H54 (cell line): Measurements from ENCODE around the gene PTTG1.
"Not testable (repeated sequence)": the region's sequence is repeated elsewhere in the genome, so short reads cannot be mapped to it uniquely, and the experiment has no call there.

Experiments
- DNase-seq: peaks from one replicate; pipeline ENCODE4 v3.0.0; 2011; ENCODE audit warnings: low spot score, mixed read lengths; ENCODE audit not compliant: insufficient read length
- FAIRE-seq: peaks from 3 replicates; lab custom pipeline; 2011; peaks lifted over from hg19 to GRCh38; lab: Jason Lieb, UNC
- POLR2A ChIP-seq: IDR thresholded peaks from 2 replicates; pipeline ENCODE4 v1.6.1; 2011; ENCODE audit warnings: low read depth, mild to moderate bottlenecking, low read length

The PTTG1 gene

GRCh38 chr5:160397492-160397891, 24.2 kb upstream of the PTTG1 start:
- TF ChIP-seq POLR2A: no peak
- DNase-seq: no peak
- no peak for FAIRE-seq

- no peak for TF ChIP-seq POLR2A
- no peak for FAIRE-seq
These were observed 22.8 kb upstream of the PTTG1 start for GRCh38 chr5:160398806-160399205.

GRCh38 chr5:160399402-160400353, 22.0 kb upstream of the PTTG1 start, which contains the start of gene FAM200C:
TSS of gene FAM200C (minus strand) at chr5:160400054. CDS start at chr5:160395490, 4,564 bp downstream.
- TF ChIP-seq POLR2A: peak; percentile 95
- DNase-seq (peak; percentile 84), FAIRE-seq (peak; percentile 84)

More at GRCh38 chr5:160398806-160399205, 22.8 kb upstream of the PTTG1 start:
- DNase-seq: no peak

- FAIRE-seq (peak; percentile 78), DNase-seq (peak; percentile 67)
- TF ChIP-seq POLR2A: 0 out of 2 replicates have a peak, but pooled peaks have one; percentile 29
These were observed 2.8 kb upstream of the PTTG1 start, which contains the start of gene SLU7 for GRCh38 chr5:160418561-160419457. TSS of gene SLU7 (minus strand) at chr5:160419081. CDS start at chr5:160415294, 3,787 bp downstream.

- no peak for TF ChIP-seq POLR2A
- FAIRE-seq (no peak), DNase-seq (no peak)
These were observed 2.0 kb upstream of the PTTG1 start for GRCh38 chr5:160419458-160420330.

- TF ChIP-seq POLR2A: no peak
- no peak for FAIRE-seq
- no peak for DNase-seq
These were observed 1.4 kb upstream of the PTTG1 start for GRCh38 chr5:160420331-160420610.

DNA sequence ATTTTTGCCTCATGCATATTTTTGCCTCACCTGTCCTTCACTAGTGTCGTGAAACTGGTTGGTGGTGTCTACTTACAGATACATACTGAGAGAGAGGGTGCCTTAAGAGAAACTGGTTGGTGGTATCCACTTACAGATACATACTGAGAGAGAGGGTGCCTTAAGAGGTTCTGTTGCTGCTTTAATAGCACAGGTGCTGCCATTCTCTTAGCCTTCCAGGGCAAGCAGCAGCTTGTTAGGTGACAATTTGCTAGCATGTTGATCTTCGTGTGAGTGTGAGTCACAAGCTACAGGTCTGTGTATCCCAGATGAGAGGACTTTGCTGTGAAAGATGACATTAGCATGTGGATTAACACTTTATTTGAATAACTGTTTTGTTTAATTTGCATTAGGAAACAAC, 1.4 kb downstream of the PTTG1 start:
- no peak for DNase-seq
- no peak for TF ChIP-seq POLR2A
- FAIRE-seq: no peak

GRCh38 chr5:160427607-160428006, 6.0 kb downstream of the PTTG1 start:
- TF ChIP-seq POLR2A: no peak
- DNase-seq (no peak), FAIRE-seq (no peak)

DNA sequence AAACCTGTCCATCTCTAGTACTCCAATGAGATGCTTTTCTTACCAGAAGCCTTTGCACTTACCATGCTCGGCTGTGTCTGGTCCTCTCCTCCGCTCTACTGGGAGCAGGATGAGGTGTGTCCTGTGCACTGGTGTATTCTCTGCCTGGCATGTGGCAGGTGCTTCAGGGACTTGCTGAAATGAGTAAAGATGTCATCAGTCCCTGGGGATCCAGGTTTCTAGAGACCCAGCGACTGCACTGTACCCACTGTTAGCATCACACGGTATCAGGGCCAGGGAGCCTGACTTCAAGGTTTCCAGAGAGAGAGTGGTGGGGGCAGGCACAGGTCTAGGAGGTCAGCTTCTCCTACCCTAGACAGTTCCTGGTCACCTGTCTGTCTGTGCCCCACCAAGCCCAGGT, 10.5 kb downstream of the PTTG1 start:
- DNase-seq (no peak), FAIRE-seq (no peak)
- TF ChIP-seq POLR2A: no peak

- FAIRE-seq (no peak), DNase-seq (no peak)
These were observed 11.1 kb downstream of the PTTG1 start for GRCh38 chr5:160432787-160433186.

DNA sequence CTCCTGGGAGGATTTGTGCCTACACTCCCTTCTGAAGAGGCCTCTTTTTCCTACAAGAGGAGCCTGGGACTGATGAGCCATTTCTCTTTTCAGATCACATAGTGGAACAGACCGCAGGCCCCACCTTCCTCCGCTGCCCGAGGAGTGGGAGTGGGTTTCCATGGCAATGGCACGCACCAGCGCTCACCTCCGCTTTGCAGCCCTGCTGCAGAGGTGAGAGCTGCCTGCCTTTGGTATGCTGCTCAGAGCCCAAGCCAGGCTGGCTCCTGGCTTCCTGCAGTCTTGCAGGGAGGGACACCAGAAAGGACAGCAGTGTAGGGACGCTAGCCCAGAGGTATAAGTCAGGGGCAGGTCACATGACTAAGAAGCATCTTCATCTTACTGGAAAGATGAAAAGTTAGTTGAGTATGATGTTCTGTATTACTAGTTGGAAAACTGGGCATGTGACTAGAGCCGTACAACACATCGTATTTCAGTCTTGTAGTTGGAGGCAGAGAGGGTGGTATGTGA, 12.4 kb downstream of the PTTG1 start:
- no peak for FAIRE-seq
- DNase-seq: no peak

More at GRCh38 chr5:160432787-160433186, 11.1 kb downstream of the PTTG1 start:
- no peak for TF ChIP-seq POLR2A

GRCh38 chr5:160435532-160435931, 13.9 kb downstream of the PTTG1 start:
- DNase-seq (no peak), FAIRE-seq (no peak)
- no peak for TF ChIP-seq POLR2A

More for the DNA sequence above, 12.4 kb downstream of the PTTG1 start:
- no peak for TF ChIP-seq POLR2A

GRCh38 chr5:160436017-160436416, 14.4 kb downstream of the PTTG1 start:
- FAIRE-seq: no peak
- no peak for TF ChIP-seq POLR2A
- DNase-seq: no peak

- FAIRE-seq, DNase-seq: not testable (repeated sequence)
These were observed 15.0 kb downstream of the PTTG1 start for GRCh38 chr5:160436661-160437060.
